ENCODE data around the gene SOHLH1. TPM values are rescaled to one million over a fixed set of nuclear protein-coding genes. Genes with fewer than 3 reads are reported as not detected.
A peak's percentile ranks its signal among the peaks of the same experiment; 100 is the strongest.

SOHLH1 gene
- total RNA-seq, 1 experiment from 2014 or later = not detected

DNA sequence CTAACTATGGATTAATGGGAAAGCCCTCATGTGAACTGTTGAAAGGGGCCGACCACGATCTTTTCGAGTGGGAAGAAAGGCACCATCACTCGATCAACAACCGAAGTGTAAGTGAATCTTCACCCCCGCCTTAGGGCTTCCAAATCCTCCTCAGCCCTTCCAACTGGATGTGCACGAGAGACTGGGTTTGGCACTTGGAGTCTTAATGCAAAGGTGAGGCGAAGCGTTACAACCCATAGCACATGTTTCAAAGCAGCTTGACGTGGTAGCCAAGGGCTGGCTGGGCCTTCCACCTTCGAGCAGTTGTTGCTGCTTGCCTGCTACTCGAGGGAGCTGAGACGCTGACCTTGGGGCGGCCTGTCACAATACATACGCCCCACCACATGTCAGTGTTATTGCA, 41.9 kb downstream of the SOHLH1 start:
- H3K36me3 Mint-ChIP-seq = peaks cover 47% of the 10 kb centered on the region
- ATAC-seq (no peak), DNase-seq (ENCODE audit: low spot score) (no peak)
- H3K9me3 Mint-ChIP-seq = peaks cover 35% of the 10 kb centered on the region
- no peaks in the 10 kb centered on the region; the same call in 1 of the 2 replicates for H3K27me3 Mint-ChIP-seq (ENCODE audit: low read depth)
- ChIA-PET CTCF (interaction anchor here (1.5 kb wide), 1 partner anchor 14 kb away, joined by 4 read pairs; no protein-coding TSS in a partner anchor), POLR2A (no interaction called here)
- no peak overlapping the region for H3K27ac Mint-ChIP-seq
- TF ChIP-seq, protein P1, sequence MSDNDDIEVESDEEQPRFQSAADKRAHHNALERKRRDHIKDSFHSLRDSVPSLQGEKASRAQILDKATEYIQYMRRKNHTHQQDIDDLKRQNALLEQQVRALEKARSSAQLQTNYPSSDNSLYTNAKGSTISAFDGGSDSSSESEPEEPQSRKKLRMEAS (CRISPR knock-in tag; IDR thresholded peaks at IDR 0.05) = no peak
- TF ChIP-seq JUN (CRISPR knock-in tag; IDR thresholded peaks at IDR 0.05) (no peak), IRF1 (CRISPR knock-in tag; IDR thresholded peaks at IDR 0.05) (no peak), EMX1 (CRISPR knock-in tag; IDR thresholded peaks at IDR 0.05) (no peak)
- TF ChIP-seq, protein P2, sequence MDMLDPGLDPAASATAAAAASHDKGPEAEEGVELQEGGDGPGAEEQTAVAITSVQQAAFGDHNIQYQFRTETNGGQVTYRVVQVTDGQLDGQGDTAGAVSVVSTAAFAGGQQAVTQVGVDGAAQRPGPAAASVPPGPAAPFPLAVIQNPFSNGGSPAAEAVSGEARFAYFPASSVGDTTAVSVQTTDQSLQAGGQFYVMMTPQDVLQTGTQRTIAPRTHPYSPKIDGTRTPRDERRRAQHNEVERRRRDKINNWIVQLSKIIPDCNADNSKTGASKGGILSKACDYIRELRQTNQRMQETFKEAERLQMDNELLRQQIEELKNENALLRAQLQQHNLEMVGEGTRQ (CRISPR knock-in tag; IDR thresholded peaks at IDR 0.05) = no peak
- TF ChIP-seq, protein P3, sequence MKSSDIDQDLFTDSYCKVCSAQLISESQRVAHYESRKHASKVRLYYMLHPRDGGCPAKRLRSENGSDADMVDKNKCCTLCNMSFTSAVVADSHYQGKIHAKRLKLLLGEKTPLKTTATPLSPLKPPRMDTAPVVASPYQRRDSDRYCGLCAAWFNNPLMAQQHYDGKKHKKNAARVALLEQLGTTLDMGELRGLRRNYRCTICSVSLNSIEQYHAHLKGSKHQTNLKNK (CRISPR knock-in tag; IDR thresholded peaks at IDR 0.05) = no peak
- H3K4me1 Mint-ChIP-seq = peaks cover 6% of the 10 kb centered on the region
- H3K4me3 Mint-ChIP-seq = no peak overlapping the region

- POLR2A ChIA-PET = no interaction called here
- no peak for ATAC-seq
- CTCF ChIA-PET = no interaction called here
- no peak overlapping the region for H3K4me3 Mint-ChIP-seq
- H3K4me1 Mint-ChIP-seq = peaks cover 3% of the 10 kb centered on the region
- peaks cover 5% of the 10 kb centered on the region for H3K27me3 Mint-ChIP-seq (ENCODE audit: low read depth)
- peaks cover 50% of the 10 kb centered on the region for H3K9me3 Mint-ChIP-seq
- no peak for TF ChIP-seq ZNF138 (CRISPR knock-in tag; conservative IDR thresholded peaks at IDR 0.05)
- no peak for TF ChIP-seq OVOL2 (CRISPR knock-in tag; IDR thresholded peaks at IDR 0.05; ENCODE audit: borderline replicate concordance)
- TF ChIP-seq ZBTB21 (CRISPR knock-in tag; IDR thresholded peaks at IDR 0.05; ENCODE audit: borderline replicate concordance) = no peak
- no peak for DNase-seq (ENCODE audit: low spot score)
- no peak overlapping the region for H3K27ac Mint-ChIP-seq
- peaks cover 65% of the 10 kb centered on the region for H3K36me3 Mint-ChIP-seq
Observed at GRCh38 chr9:135655317-135655716, 44.0 kb downstream of the SOHLH1 start.

GRCh38 chr9:135650408-135650807, 48.9 kb downstream of the SOHLH1 start:
- peaks cover 87% of the 10 kb centered on the region for H3K36me3 Mint-ChIP-seq
- ChIA-PET CTCF (no interaction called here), POLR2A (no interaction called here)
- H3K9me3 Mint-ChIP-seq = peaks cover 87% of the 10 kb centered on the region
- no peak for DNase-seq (ENCODE audit: low spot score)
- TF ChIP-seq ZBTB43 (CRISPR knock-in tag; IDR thresholded peaks at IDR 0.05) (peak; percentile 97; the same call in 1 of the 2 replicates), GTF2I (CRISPR knock-in tag; conservative IDR thresholded peaks at IDR 0.05) (no peak)
- peaks cover 12% of the 10 kb centered on the region for H3K27me3 Mint-ChIP-seq (ENCODE audit: low read depth)
- peak overlapping the region; percentile 30; the same call in 1 of the 2 replicates for H3K27ac Mint-ChIP-seq
- H3K4me1 Mint-ChIP-seq = peaks cover 19% of the 10 kb centered on the region
- ATAC-seq = no peak
- H3K4me3 Mint-ChIP-seq = peak overlapping the region; percentile 55

- peak overlapping the region; percentile 87; the same call in 1 of the 2 replicates for H3K27ac Mint-ChIP-seq
- peaks cover 89% of the 10 kb centered on the region for H3K36me3 Mint-ChIP-seq
- H3K27me3 Mint-ChIP-seq (ENCODE audit: low read depth) = peaks cover 17% of the 10 kb centered on the region
- H3K4me3 Mint-ChIP-seq = peak overlapping the region; percentile 55
- ChIA-PET CTCF (no interaction called here), POLR2A (no interaction called here)
- DNase-seq (ENCODE audit: low spot score) (no peak), ATAC-seq (no peak; the same call in 1 of the 2 replicates)
- peaks cover 89% of the 10 kb centered on the region for H3K9me3 Mint-ChIP-seq
- H3K4me1 Mint-ChIP-seq = peaks cover 22% of the 10 kb centered on the region
- TF ChIP-seq, protein P4, sequence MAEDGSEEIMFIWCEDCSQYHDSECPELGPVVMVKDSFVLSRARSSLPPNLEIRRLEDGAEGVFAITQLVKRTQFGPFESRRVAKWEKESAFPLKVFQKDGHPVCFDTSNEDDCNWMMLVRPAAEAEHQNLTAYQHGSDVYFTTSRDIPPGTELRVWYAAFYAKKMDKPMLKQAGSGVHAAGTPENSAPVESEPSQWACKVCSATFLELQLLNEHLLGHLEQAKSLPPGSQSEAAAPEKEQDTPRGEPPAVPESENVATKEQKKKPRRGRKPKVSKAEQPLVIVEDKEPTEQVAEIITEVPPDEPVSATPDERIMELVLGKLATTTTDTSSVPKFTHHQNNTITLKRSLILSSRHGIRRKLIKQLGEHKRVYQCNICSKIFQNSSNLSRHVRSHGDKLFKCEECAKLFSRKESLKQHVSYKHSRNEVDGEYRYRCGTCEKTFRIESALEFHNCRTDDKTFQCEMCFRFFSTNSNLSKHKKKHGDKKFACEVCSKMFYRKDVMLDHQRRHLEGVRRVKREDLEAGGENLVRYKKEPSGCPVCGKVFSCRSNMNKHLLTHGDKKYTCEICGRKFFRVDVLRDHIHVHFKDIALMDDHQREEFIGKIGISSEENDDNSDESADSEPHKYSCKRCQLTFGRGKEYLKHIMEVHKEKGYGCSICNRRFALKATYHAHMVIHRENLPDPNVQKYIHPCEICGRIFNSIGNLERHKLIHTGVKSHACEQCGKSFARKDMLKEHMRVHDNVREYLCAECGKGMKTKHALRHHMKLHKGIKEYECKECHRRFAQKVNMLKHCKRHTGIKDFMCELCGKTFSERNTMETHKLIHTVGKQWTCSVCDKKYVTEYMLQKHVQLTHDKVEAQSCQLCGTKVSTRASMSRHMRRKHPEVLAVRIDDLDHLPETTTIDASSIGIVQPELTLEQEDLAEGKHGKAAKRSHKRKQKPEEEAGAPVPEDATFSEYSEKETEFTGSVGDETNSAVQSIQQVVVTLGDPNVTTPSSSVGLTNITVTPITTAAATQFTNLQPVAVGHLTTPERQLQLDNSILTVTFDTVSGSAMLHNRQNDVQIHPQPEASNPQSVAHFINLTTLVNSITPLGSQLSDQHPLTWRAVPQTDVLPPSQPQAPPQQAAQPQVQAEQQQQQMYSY (CRISPR knock-in tag; IDR thresholded peaks at IDR 0.05) = no peak
- no peak for TF ChIP-seq HMGA2 (CRISPR knock-in tag; IDR thresholded peaks at IDR 0.05)
- TF ChIP-seq RORB (CRISPR knock-in tag; IDR thresholded peaks at IDR 0.05) = no peak
- no peak for TF ChIP-seq ZNF121 (CRISPR knock-in tag; IDR thresholded peaks at IDR 0.05)
- no peak for TF ChIP-seq NFATC4 (CRISPR knock-in tag; IDR thresholded peaks at IDR 0.05)
- TF ChIP-seq NR1H2 (CRISPR knock-in tag; IDR thresholded peaks at IDR 0.05) = no peak
- TF ChIP-seq, protein P2 (CRISPR knock-in tag; IDR thresholded peaks at IDR 0.05) = no peak
- TF ChIP-seq, protein P5, sequence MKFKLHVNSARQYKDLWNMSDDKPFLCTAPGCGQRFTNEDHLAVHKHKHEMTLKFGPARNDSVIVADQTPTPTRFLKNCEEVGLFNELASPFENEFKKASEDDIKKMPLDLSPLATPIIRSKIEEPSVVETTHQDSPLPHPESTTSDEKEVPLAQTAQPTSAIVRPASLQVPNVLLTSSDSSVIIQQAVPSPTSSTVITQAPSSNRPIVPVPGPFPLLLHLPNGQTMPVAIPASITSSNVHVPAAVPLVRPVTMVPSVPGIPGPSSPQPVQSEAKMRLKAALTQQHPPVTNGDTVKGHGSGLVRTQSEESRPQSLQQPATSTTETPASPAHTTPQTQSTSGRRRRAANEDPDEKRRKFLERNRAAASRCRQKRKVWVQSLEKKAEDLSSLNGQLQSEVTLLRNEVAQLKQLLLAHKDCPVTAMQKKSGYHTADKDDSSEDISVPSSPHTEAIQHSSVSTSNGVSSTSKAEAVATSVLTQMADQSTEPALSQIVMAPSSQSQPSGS (CRISPR knock-in tag; IDR thresholded peaks at IDR 0.05; ENCODE audit: borderline replicate concordance, low read depth) = no peak
Observed at GRCh38 chr9:135649508-135649907, 49.8 kb downstream of the SOHLH1 start.

All from WTC11 (cell line).